Large intestine (tissue), 3 donors: ENCODE results near the gene SYCP2L. TPM values are rescaled to one million over a fixed set of nuclear protein-coding genes. Genes with fewer than 3 reads are reported as not detected.
"Not testable (repeated sequence)": the region's sequence is repeated elsewhere in the genome, so short reads cannot be mapped to it uniquely, and the experiment has no call there.

Source experiments
- DNase-seq, 2 donors: peaks; one replicate each; pipeline versions ENCODE4 v3.0.0 to v3.0.0-alpha.2; 2013
- H3K27ac ChIP-seq: one replicate; pipeline ENCODE4 v1.5.1; 2013; ENCODE audit warnings: low read length
- H3K27me3 ChIP-seq: 2 replicates; pipeline ENCODE4 v1.6.1; 2013; ENCODE audit warnings: low read length; ENCODE audit not compliant: control insufficient read depth, insufficient read depth
- H3K36me3 ChIP-seq: 2 replicates; pipeline ENCODE4 v1.6.1; 2013; ENCODE audit warnings: low read length; ENCODE audit not compliant: control insufficient read depth, insufficient read depth
- H3K4me1 ChIP-seq: one replicate; pipeline ENCODE4 v1.6.1; 2013; ENCODE audit warnings: low read length; ENCODE audit not compliant: control insufficient read depth, insufficient read depth
- H3K4me3 ChIP-seq: one replicate; pipeline ENCODE4 v1.5.1; 2013; ENCODE audit warnings: low read length
- H3K9me3 ChIP-seq: one replicate; pipeline ENCODE4 v1.6.1; 2013; ENCODE audit warnings: mild to moderate bottlenecking, low read depth, low read length, moderate library complexity; ENCODE audit not compliant: control insufficient read depth
- WGBS: methylation state at CpG from one replicate; pipeline ENCODE4 v1.1.5; 2013; ENCODE audit warnings: low lambda C conversion rate; ENCODE audit not compliant: insufficient coverage; 5-methylcytosine and 5-hydroxymethylcytosine counted together
- polyA plus RNA-seq: library from polyadenylated mRNA; unstranded; fragments of 120-200 nt; gene quantifications from one replicate; pipeline ENCODE4 v1.2.1, GENCODE V29; 2013

Gene SYCP2L
- polyA plus RNA-seq, 1 donor, result 1.4 TPM

DNA sequence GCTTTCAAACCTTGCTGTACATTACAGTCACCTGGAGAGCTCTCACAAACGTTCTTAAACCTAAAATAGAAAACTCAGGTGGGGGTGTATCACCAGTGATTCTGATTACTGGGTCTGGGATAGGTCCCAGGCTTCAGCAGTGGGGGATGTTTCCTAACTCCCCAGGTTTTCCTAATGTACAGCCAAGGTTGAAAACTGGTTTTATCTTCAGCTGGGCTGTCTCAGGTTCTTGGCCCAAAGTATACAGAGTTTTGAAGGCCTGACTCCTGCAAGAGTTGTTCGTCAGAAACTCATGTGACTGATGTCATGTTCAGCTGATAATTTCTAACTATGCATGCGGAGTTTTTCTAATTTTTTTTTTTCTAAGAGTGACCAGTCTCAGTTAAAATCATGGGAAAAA, 9.8 kb downstream of the SYCP2L start:
- H3K27me3 ChIP-seq, result no peaks in the 10 kb centered on the region
- H3K4me3 ChIP-seq, result no peak overlapping the region
- no peak for DNase-seq
- H3K4me1 ChIP-seq, result no peaks in the 10 kb centered on the region
- 90% methylated on average over 2 of the region's 3 CpGs for WGBS
- H3K27ac ChIP-seq, result no peak overlapping the region
- no peaks in the 10 kb centered on the region for H3K36me3 ChIP-seq
- H3K9me3 ChIP-seq, result no peaks in the 10 kb centered on the region

DNA sequence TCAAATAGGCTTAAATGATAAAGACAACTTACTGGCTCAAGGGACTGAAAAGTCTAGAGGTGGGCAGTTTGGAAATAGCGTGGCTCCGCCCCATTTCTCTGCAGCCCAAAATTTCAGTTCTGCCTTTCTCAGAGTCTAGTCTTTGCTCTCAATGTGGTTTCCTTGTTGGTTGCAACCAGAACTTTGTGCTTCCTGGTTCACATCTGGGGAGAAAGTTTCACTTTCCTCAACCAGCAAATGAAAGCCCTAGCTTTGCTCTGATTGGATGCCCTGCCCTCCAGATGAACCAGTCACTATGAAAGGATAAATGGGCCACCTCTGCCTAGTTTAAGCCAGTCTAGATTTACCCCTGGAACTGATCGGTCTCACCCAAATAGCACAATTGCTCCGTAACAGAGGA, 14.9 kb downstream of the SYCP2L start:
- Histone ChIP-seq H3K36me3 (no peaks in the 10 kb centered on the region), H3K9me3 (no peaks in the 10 kb centered on the region), H3K4me1 (no peaks in the 10 kb centered on the region), H3K4me3 (no peak overlapping the region), H3K27ac (no peak overlapping the region), H3K27me3 (no peaks in the 10 kb centered on the region)
- 100% methylated on average over 1 of the region's 4 CpGs for WGBS
- peak in 1 of 2 donors; percentile 15 for DNase-seq

DNA sequence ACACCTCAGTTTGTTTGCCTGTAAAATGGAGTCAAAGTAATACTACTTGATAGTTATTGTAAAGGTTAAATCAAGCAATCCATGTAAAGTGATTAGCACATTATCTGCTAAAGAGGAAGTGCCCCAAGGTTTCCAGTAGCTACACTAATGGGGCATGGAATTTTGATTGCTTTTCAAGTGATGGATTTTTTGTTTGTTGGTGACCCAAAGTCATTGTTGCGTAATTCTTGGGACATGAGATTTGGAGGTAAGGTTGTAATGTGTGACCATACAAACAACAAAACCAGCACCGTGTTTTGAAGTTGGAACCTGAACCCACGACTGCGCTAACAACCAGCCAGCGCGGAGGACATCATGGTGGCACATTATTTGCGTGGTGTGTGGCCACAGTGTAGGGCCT, 17.2 kb downstream of the SYCP2L start:
- no peaks in the 10 kb centered on the region for H3K4me1 ChIP-seq
- H3K9me3 ChIP-seq, result no peaks in the 10 kb centered on the region
- H3K4me3 ChIP-seq, result no peak overlapping the region
- no CpG with 5 or more reads among the region's 7 CpGs for WGBS
- no peak overlapping the region for H3K27ac ChIP-seq
- no peak for DNase-seq
- no peaks in the 10 kb centered on the region for H3K27me3 ChIP-seq
- H3K36me3 ChIP-seq, result no peaks in the 10 kb centered on the region

DNA sequence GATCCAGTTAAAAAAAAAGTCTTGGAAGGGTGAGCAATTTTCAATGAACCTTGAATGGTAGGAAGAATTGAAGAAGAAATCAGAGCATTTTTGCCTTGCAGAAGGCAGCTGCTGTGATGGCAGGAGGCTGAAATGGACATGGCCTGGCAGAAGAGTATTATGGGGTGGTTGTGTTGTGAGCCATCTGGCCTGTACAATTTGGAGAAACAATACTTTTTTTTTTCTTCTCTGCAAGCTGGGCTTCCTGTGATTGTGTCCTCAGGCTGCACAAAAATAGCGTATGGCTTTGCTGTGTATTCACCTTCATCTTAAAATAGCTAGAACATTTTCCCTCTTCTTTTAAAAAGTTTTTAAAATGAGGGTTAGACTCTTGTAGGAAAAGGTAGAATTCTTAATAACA, 21.4 kb downstream of the SYCP2L start:
- Histone ChIP-seq H3K4me1 (no peaks in the 10 kb centered on the region), H3K27me3 (no peaks in the 10 kb centered on the region), H3K36me3 (no peaks in the 10 kb centered on the region), H3K4me3 (no peak overlapping the region), H3K27ac (no peak overlapping the region), H3K9me3 (no peaks in the 10 kb centered on the region)
- WGBS, result 100% methylated on average over 1 of the region's 1 CpG
- no peak for DNase-seq

DNA sequence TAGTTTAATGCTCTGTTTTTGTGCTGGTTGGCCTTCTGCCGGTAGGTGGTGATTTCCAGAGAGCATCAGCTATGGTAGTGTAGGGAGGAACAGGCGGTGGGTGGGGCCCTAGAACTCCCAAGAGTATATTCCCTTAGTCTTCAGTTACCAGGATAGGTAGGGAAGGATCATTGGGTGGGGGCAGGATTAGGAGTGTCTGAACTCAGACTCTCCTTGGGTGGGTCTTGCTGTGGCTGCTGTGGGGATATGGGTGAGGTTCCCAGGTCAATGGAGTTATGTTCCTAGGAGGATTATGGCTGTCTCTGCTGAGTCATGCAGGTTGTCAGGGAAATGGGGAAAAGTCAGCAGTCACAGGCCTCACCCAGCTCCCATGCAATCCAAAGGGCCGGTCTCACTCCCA, 32.7 kb downstream of the SYCP2L start:
- H3K9me3 ChIP-seq, H3K4me1 ChIP-seq, H3K36me3 ChIP-seq, H3K27me3 ChIP-seq, H3K27ac ChIP-seq, DNase-seq, H3K4me3 ChIP-seq: not testable (repeated sequence)
- no CpG with 5 or more reads among the region's 3 CpGs for WGBS

DNA sequence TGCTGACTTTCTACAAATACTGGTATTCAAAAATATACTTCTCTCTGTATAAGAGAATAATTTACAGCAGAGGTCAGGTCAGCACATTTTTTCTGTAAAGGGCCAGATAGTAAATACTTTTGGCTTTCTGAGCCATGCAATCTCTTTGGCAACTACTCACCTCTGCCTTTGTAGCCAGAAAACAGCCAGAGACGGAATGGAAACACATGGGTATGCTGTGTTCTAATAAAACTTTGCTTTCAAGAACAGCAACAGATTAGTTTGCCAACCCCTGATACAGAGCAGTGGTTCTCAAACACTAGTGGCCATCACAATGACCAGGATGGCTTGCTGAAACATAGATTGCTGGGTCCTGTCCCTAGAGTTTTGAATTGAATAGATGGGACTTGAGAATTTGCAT, 46.3 kb downstream of the SYCP2L start:
- H3K4me1 ChIP-seq, result no peaks in the 10 kb centered on the region
- DNase-seq, result no peak
- H3K36me3 ChIP-seq, result no peaks in the 10 kb centered on the region
- H3K4me3 ChIP-seq, result no peak overlapping the region
- no peak overlapping the region for H3K27ac ChIP-seq
- no peaks in the 10 kb centered on the region for H3K9me3 ChIP-seq
- WGBS, result 80% methylated on average over 1 of the region's 1 CpG
- H3K27me3 ChIP-seq, result no peaks in the 10 kb centered on the region

DNA sequence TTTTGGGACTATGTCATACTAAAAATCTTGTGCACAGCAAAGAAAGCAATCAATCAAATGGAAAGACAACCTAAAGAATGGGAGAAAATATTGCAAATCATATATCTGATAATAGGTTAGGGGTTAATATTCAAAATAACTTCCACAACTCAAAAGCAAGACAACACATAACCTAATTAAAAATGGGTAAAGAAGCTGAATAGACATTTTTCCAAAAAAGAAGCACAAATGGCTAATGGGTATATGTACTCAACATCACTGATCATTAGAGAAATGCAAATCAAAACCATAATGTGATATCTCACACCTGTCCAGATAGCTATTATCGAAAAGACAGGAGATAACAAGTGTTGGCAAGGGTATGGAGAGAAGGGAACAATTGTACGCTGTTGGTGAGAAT, 53.0 kb downstream of the SYCP2L start:
- DNase-seq, result no peak
- 80% methylated on average over 2 of the region's 2 CpGs for WGBS
- no peaks in the 10 kb centered on the region for H3K4me1 ChIP-seq
- no peaks in the 10 kb centered on the region for H3K9me3 ChIP-seq
- H3K4me3 ChIP-seq, result no peak overlapping the region
- H3K27ac ChIP-seq, result no peak overlapping the region
- H3K27me3 ChIP-seq, result no peaks in the 10 kb centered on the region
- H3K36me3 ChIP-seq, result no peaks in the 10 kb centered on the region

DNA sequence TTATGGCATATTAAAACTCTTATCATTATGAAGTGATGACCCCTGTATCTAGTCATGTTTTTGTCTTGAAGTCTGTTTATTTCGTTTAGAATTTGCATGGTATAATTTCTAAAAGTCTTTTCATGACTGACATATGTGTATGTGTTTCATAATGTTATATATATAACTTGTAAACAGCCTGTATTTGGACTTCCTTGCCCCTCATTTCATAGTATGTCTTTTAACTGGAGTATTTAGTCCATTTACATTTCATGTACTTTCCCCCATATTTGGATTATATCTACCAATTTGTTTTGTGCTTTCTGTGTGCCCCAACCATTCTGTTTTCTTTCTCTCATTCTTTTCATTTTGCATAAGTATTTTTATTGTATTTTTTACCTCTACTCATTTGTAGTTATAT, 59.0 kb downstream of the SYCP2L start:
- Histone ChIP-seq H3K4me3 (no peak overlapping the region), H3K4me1 (no peaks in the 10 kb centered on the region), H3K9me3 (no peaks in the 10 kb centered on the region), H3K27ac (no peak overlapping the region), H3K27me3 (no peaks in the 10 kb centered on the region), H3K36me3 (no peaks in the 10 kb centered on the region)
- WGBS, result no CpG with 5 or more reads among the region's 1 CpG
- DNase-seq, result no peak

DNA sequence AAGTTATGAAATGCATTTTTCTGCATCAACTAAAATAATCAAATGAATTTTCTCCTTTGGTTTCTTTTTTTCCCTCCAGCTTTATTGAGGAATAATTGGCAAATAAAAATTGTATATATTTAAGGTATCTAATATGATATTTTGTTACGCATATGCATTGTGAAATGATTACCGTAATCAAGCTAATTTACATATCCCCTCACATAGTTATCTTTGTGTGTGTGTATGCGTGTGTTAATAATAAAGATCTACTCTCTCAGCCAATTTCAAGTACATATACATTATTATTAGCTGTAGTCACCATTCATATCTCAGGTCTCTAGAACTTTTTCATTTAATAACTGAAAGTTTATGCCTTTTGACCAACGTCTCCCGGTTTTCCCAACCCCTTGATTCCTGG, 61.1 kb downstream of the SYCP2L start:
- Histone ChIP-seq H3K27me3 (no peaks in the 10 kb centered on the region), H3K9me3 (no peaks in the 10 kb centered on the region), H3K4me3 (no peak overlapping the region), H3K4me1 (no peaks in the 10 kb centered on the region), H3K36me3 (no peaks in the 10 kb centered on the region), H3K27ac (no peak overlapping the region)
- DNase-seq, result no peak
- no CpG with 5 or more reads among the region's 5 CpGs for WGBS

DNA sequence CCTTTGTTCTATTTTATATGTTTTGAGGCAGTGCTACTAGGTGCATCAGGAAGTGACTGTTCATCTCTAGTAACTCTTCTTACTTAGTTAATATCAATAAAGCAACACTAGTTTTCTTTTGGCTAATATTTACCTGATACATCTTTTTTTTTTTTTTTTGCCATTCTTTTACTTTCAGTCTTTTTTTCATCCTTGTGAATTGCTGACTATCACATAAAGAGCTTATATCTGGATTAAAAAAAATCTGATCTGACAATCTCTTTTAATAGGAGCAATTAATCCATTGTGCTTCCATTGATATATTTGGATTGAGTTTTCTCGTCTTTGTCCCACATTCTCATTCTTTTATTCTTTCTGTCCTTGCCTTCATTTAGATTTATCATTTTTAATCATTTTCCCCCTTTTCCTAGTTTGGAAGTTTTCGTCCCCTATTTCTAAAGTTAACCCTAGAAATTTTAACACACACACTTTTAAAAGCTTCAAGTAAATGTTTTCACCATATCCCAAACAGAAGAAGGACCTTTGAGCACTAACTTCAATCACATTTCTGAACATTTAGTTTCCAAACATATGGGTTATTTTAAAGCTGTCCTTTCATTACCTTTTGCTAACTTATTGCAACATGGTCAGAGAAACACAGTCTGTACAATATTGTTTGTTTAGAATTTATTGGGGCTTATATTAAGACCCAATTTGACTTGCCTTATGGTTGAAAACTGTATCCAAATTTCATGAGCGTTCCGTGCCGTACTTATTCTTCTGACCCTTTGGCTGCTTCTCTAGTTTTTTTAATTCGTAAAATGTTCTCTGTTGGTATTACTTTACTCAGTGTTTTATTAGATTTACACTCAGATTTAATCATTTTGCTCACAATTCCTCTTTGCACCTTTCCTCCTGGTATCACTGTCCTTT, 63.0 kb downstream of the SYCP2L start:
- DNase-seq, result no peak
- H3K36me3 ChIP-seq, result no peaks in the 10 kb centered on the region
- no peaks in the 10 kb centered on the region for H3K4me1 ChIP-seq
- H3K27ac ChIP-seq, result no peak overlapping the region
- no peaks in the 10 kb centered on the region for H3K9me3 ChIP-seq
- whole genome bisulfite sequencing, result 96% methylated on average over 6 of the region's 6 CpGs
- H3K27me3 ChIP-seq, result no peaks in the 10 kb centered on the region
- H3K4me3 ChIP-seq, result no peak overlapping the region
